IMR-90 (cell line): ENCODE data around the gene CRYBA2. TPM values are rescaled to one million over a fixed set of nuclear protein-coding genes. Genes with fewer than 3 reads are reported as not detected.

Source experiments
- ATAC-seq: fragments of 200-7000 bp; cut with Tn5 transposase; 2 replicates; pipeline ENCODE4 v1.9.1; 2020; ENCODE audit warnings: low read depth, mild to moderate bottlenecking, moderate library complexity
- BruUV-seq: library from RNA; stranded (reverse); fragments of 400-500 nt; replicated peaks from 2 replicates; lab custom pipeline; 2021; lab: Mats Ljungman, UMichigan
- CTCF ChIA-PET: fragments of 300-600 bp; formaldehyde crosslinking; extraction: SDS; loops from one replicate; lab custom pipeline; 2021; ENCODE audit warnings: antibody characterized with exemption; lab: Yijun Ruan, JAX
- POLR2A ChIA-PET: fragments of 300-600 bp; sonication (Branson Sonifier 250); formaldehyde crosslinking; loops from one replicate; lab custom pipeline; 2022; ENCODE audit warnings: antibody characterized with exemption; ENCODE audit not compliant: unreplicated experiment; lab: Charles Lee
- DNase-seq: peaks from one replicate; pipeline ENCODE4 v3.0.0; 2013
- H2AFZ ChIP-seq: replicated peaks from 2 replicates; pipeline ENCODE3; 2013; ENCODE audit warnings: low read length, mild to moderate bottlenecking; ENCODE audit not compliant: poor library complexity
- H2AK5ac ChIP-seq: 2 replicates; pipeline ENCODE4 v1.6.1; 2013; ENCODE audit warnings: low read depth, low read length, inconsistent platforms
- H2AK9ac ChIP-seq: replicated peaks from 2 replicates; pipeline ENCODE3; 2013; ENCODE audit warnings: mild to moderate bottlenecking, low read depth, low read length, moderate library complexity; ENCODE audit not compliant: poor library complexity
- H2BK120ac ChIP-seq: 2 replicates; pipeline ENCODE4 v1.6.1; 2013; ENCODE audit warnings: low read depth, low read length, inconsistent platforms
- H2BK15ac ChIP-seq: 3 replicates; pipeline ENCODE4 v1.6.1; 2013; ENCODE audit warnings: low read depth, low read length, inconsistent platforms
- H2BK20ac ChIP-seq: 2 replicates; pipeline ENCODE4 v1.6.1; 2013; ENCODE audit warnings: low read depth, mild to moderate bottlenecking, inconsistent platforms, low read length, moderate library complexity
- H2BK5ac ChIP-seq: 2 replicates; pipeline ENCODE4 v1.6.1; 2013; ENCODE audit warnings: mild to moderate bottlenecking, low read depth, low read length, inconsistent platforms; ENCODE audit not compliant: poor library complexity, severe bottlenecking
- H3K14ac ChIP-seq: replicated peaks from 2 replicates; pipeline ENCODE4 v1.6.1; 2013; ENCODE audit warnings: low read depth, low read length, inconsistent platforms
- H3K18ac ChIP-seq: 2 replicates; pipeline ENCODE4 v1.6.1; 2013; ENCODE audit warnings: low read depth, low read length, control low read depth
- H3K23ac ChIP-seq: 2 replicates; pipeline ENCODE4 v1.6.1; 2013; ENCODE audit warnings: low read depth, low read length, inconsistent platforms
- H3K27ac ChIP-seq: 2 replicates; pipeline ENCODE4 v1.5.1; 2013; ENCODE audit warnings: mild to moderate bottlenecking, control low read depth, low read length; ENCODE audit not compliant: insufficient read depth
- H3K27me3 ChIP-seq: 2 replicates; pipeline ENCODE4 v1.6.1; 2013; ENCODE audit warnings: low read length; ENCODE audit not compliant: control insufficient read depth, insufficient read depth
- H3K36me3 ChIP-seq: 2 replicates; pipeline ENCODE4 v1.6.1; 2013; ENCODE audit warnings: low read length, mixed read lengths; ENCODE audit not compliant: control insufficient read depth, insufficient read depth
- H3K4ac ChIP-seq: 2 replicates; pipeline ENCODE4 v1.6.1; 2013; ENCODE audit warnings: low read depth, low read length, inconsistent platforms
- H3K4me1 ChIP-seq: 2 replicates; pipeline ENCODE4 v1.6.1; 2013; ENCODE audit warnings: low read length, mixed read lengths; ENCODE audit not compliant: control insufficient read depth, insufficient read depth
- H3K4me2 ChIP-seq: 2 replicates; pipeline ENCODE4 v1.6.1; 2013; ENCODE audit warnings: low read depth, mild to moderate bottlenecking, control low read depth, low read length, moderate library complexity
- H3K4me3 ChIP-seq: 2 replicates; pipeline ENCODE4 v1.5.1; 2013; ENCODE audit warnings: low read depth, mild to moderate bottlenecking, control low read depth, low read length, moderate library complexity; ENCODE audit not compliant: insufficient read depth
- H3K56ac ChIP-seq: 2 replicates; pipeline ENCODE4 v1.6.1; 2013; ENCODE audit warnings: low read length, inconsistent platforms; ENCODE audit not compliant: insufficient read depth; ENCODE audit errors: extremely low read depth
- H3K79me1 ChIP-seq, 2 experiments: 2 replicates each; pipeline ENCODE4 v1.6.1; 2013; ENCODE audit warnings: low read length in 2 of 2, inconsistent platforms in 1 of 2, low read depth in 1 of 2
- H3K9ac ChIP-seq: 2 replicates; pipeline ENCODE4 v1.6.1; 2013; ENCODE audit warnings: low read depth, low read length, control low read depth
- H3K9me1 ChIP-seq: 2 replicates; pipeline ENCODE4 v1.6.1; 2013; ENCODE audit warnings: low read length, inconsistent platforms; ENCODE audit not compliant: insufficient read depth
- H3K9me3 ChIP-seq: 2 replicates; pipeline ENCODE4 v1.6.1; 2013; ENCODE audit warnings: low read length; ENCODE audit not compliant: control insufficient read depth, insufficient read depth
- H4K20me1 ChIP-seq: 2 replicates; pipeline ENCODE4 v1.6.1; 2013; ENCODE audit warnings: low read length, inconsistent platforms; ENCODE audit not compliant: insufficient read depth
- H4K5ac ChIP-seq: 2 replicates; pipeline ENCODE4 v1.6.1; 2013; ENCODE audit warnings: mild to moderate bottlenecking, low read depth, low read length, control low read depth
- H4K8ac ChIP-seq, 2 experiments: 2 replicates each; pipeline ENCODE4 v1.6.1; 2013; ENCODE audit warnings: low read depth in 2 of 2, low read length in 2 of 2, control low read depth in 1 of 2, inconsistent platforms in 1 of 2
- H4K91ac ChIP-seq: 2 replicates; pipeline ENCODE4 v1.6.1; 2013; ENCODE audit warnings: low read depth, low read length, inconsistent platforms; ENCODE audit not compliant: insufficient read depth
- CEBPB ChIP-seq: IDR thresholded peaks from 2 replicates; pipeline ENCODE4 v1.6.1; 2012; ENCODE audit warnings: low read depth, low read length, improper control_type of control experiment
- CHD1 ChIP-seq: IDR thresholded peaks from 2 replicates; pipeline ENCODE4 v1.6.1; 2012; ENCODE audit warnings: low read depth, low read length, improper control_type of control experiment
- FOS ChIP-seq: fragments of 150-350 bp; IDR thresholded peaks from 2 replicates; pipeline ENCODE4 v1.6.1; 2016; ENCODE audit warnings: low read depth, low read length
- POLR2A ChIP-seq: IDR thresholded peaks from 2 replicates; pipeline ENCODE4 v1.6.1; 2012; ENCODE audit warnings: mild to moderate bottlenecking, low read depth, low read length
- WGBS, 2 experiments: methylation state at CpG; one replicate each; pipeline versions ENCODE4 v1.1.5 to v1.1.7; 2013; ENCODE audit warnings: missing lambda C conversion rate in 2 of 2; ENCODE audit not compliant: insufficient read length in 1 of 2; ENCODE audit errors: extremely low coverage in 2 of 2; 5-methylcytosine and 5-hydroxymethylcytosine counted together
- dilution Hi-C: fragments of 300-500 bp; cut with HindIII; formaldehyde crosslinking; loops from one replicate; pipeline ENCODE4 v1.14.3; 2018; ENCODE audit warnings: low sequenced_read_pairs; ENCODE audit not compliant: unreplicated experiment
- in situ Hi-C: fragments of 300-500 bp; cut with MboI; formaldehyde crosslinking; loops from 3 replicates; pipeline ENCODE4 v1.14.3; 2019; ENCODE audit warnings: low sequenced_read_pairs, inconsistent platforms, mixed read lengths
- intact Hi-C: fragments of 100-400 bp; cut with micrococcal nuclease; formaldehyde crosslinking; loops from 2 replicates; pipeline ENCODE4 v1.10.0; 2022
- polyA plus RNA-seq, 3 experiments: library from polyadenylated mRNA; depleted of rRNA; stranded (reverse); fragments of >200 nt; gene quantifications; 2 replicates each; pipeline ENCODE4 v1.2.3, GENCODE V29; 2012; ENCODE audit warnings: low replicate concordance in 1 of 3
- total RNA-seq: library from RNA; depleted of rRNA; stranded (reverse); fragments of >200 nt; gene quantifications from 2 replicates; pipeline ENCODE4 v1.2.3, GENCODE V29; 2012

CRYBA2 gene
- total and polyA plus RNA-seq, 2 of the 4 experiments (the other 2 are of a cell fraction) = not detected

DNA sequence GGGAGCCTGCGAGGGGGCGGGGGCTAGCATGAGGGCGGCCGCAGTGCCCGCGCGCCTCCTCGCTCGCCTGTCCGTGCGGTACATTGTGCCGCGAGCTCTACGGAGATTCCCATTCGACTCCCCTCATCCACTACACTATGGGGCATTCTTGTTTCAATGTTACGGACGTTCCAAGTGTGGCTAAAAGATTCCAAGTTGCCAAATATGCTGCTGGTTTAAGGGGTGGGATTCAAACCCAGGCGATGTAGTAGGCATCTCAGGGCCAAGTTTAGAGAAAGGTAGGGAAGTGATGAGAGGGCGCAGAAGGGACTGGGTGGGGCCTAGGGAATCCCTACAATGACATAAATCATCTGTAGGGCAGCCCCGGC is 10.0 kb upstream of the CRYBA2 start:
- no peak for DNase-seq
- H2AK5ac ChIP-seq = no peak overlapping the region
- TF ChIP-seq POLR2A = no peak
- TF ChIP-seq FOS = no peak
- TF ChIP-seq CHD1 = no peak
- TF ChIP-seq CEBPB = no peak
- no peak overlapping the region for H2AK9ac ChIP-seq
- no peak; the same call in 1 of the 2 replicates for ATAC-seq
- H3K79me1 ChIP-seq = no peaks in the 10 kb centered on the region
- H2BK20ac ChIP-seq = no peak overlapping the region
- peaks cover 71% of the 10 kb centered on the region for H3K27me3 ChIP-seq
- H3K27ac ChIP-seq = no peak overlapping the region
- no peak overlapping the region for H2BK5ac ChIP-seq
- WGBS, 2 experiments = 0% methylated on average over 1 of the region's 20 CpGs; no CpG with 5 or more reads in 1 of the 2 experiments
- H3K9me3 ChIP-seq = no peaks in the 10 kb centered on the region; the same call in 1 of the 2 replicates
- H3K23ac ChIP-seq = no peak overlapping the region
- H3K9me1 ChIP-seq = no peaks in the 10 kb centered on the region
- BruUV-seq = no TSS peak
- no peak overlapping the region for H3K18ac ChIP-seq
- H3K9ac ChIP-seq = no peak overlapping the region
- no peak overlapping the region for H3K4ac ChIP-seq
- H4K8ac ChIP-seq = no peak overlapping the region
- no peak overlapping the region for H3K56ac ChIP-seq
- H3K4me3 ChIP-seq = no peak overlapping the region
- ChIA-PET CTCF (interaction anchor here (0.8 kb wide), 1 partner anchor 9 kb away, joined by 3 read pairs; no protein-coding TSS in a partner anchor), POLR2A (no interaction called here)
- H3K4me1 ChIP-seq = no peaks in the 10 kb centered on the region
- H4K5ac ChIP-seq = no peak overlapping the region
- no peak overlapping the region for H2BK15ac ChIP-seq
- H2BK120ac ChIP-seq = no peak overlapping the region
- in situ Hi-C loops (no loop called here), intact Hi-C loops (no loop called here), dilution Hi-C loops (no loop called here)
- no peak overlapping the region for H3K4me2 ChIP-seq
- no peak overlapping the region for H2AFZ ChIP-seq
- no peaks in the 10 kb centered on the region; the same call in 1 of the 2 replicates for H4K20me1 ChIP-seq
- no peak overlapping the region for H3K14ac ChIP-seq
- no peaks in the 10 kb centered on the region for H3K36me3 ChIP-seq
- no peak overlapping the region for H4K91ac ChIP-seq
